A172 (cell line): ENCODE measurements around the gene CAMKV. TPM values are rescaled to one million over a fixed set of nuclear protein-coding genes. Genes with fewer than 3 reads are reported as not detected.
"Not testable (repeated sequence)": the region's sequence is repeated elsewhere in the genome, so short reads cannot be mapped to it uniquely, and the experiment has no call there.

ENCODE experiments used
- DNase-seq: peaks from one replicate; pipeline ENCODE4 v3.0.0-alpha.2; 2015; ENCODE audit warnings: low spot score
- total RNA-seq: library from RNA; depleted of rRNA; stranded (reverse); fragments of >200 nt; shearing (Covaris generic); gene quantifications from 2 replicates; pipeline ENCODE4 v1.2.3, GENCODE V29; 2014; rRNA removed

CAMKV gene
- total RNA-seq, 1 experiment from 2014 or later = not detected

DNA sequence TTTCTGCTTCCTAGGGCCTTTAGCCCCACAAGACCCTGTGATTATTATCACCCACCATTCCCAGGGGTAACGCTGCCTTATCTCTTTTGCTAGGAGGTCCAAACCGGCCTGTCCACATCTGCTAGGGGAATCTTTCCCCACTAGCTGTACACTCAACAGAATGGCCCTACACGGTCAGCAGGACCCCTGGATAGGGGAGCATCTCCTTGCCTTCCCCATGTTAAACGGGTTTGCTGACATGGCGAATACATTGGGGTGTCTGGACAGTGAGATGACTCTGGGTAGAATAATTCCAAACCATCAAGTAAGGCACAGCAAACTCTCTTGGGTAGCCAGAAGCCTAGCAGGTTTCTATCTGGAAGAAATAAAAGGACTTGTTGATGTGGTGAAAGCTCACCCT is 14.0 kb downstream of the CAMKV start:
- no peak for DNase-seq

- no peak for DNase-seq
Measured at GRCh38 chr3:49845694-49846093, 24.0 kb downstream of the CAMKV start.

GRCh38 chr3:49844464-49845183 is 25.1 kb downstream of the CAMKV start:
- DNase-seq = no peak

DNA sequence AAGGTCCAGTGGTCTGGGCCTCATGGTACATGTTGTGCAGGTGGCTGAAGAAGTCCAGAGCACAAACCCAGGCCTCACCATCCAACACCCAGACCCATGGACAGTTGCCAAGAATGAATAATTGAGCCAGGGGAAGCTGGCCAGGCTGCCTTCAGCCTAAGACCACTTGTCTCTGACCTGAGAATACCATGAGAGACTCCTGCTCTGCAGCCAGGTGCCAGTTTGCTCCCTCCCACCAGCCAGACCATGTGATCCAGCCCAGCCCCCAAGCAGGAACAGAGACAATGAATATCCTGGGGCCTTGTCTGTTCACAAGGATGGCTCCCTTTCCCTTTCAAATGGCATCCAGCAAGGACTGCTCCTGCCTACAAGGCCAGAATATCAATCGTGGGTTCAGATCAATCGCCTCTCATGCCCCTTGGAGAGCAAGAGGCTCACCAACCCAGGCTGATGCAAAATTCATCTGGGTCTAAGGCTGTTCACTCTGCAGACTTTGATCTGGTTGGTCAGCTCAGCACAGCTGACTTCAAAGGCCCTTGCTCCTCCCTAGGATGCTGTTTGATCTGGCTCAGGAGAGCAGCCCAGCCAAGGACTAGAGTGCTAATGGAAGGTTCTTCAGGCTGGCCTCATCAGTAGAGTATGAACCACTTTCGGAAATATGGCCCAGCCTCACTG is 26.7 kb downstream of the CAMKV start:
- DNase-seq = no peak

- no peak for DNase-seq
Measured at GRCh38 chr3:49841806-49842205, 27.9 kb downstream of the CAMKV start.

GRCh38 chr3:49841126-49841696 is 28.5 kb downstream of the CAMKV start:
- no peak for DNase-seq

DNA sequence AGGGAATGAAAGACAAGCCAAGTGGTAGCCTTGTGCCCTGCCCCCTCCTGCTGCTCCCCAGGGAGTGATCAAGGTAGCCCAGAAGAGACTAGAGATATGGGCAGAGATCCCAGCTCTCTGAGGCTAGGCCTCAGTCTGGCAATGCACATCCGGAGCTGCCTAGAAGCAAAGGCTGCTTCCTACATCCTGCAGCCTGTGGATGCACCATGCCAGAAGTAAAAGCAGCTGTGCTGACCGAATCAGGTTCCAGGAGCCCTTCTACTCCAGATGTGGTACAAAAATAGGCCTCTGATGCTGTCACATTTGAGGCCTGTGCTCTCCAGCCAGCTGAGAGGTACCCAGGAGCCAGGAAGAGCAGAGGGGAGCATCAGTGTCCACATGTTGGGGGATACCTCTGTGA is 29.3 kb downstream of the CAMKV start:
- no peak for DNase-seq

- peak; percentile 67 for DNase-seq
Measured at GRCh38 chr3:49839193-49839809, 30.4 kb downstream of the CAMKV start.

GRCh38 chr3:49831341-49831740 is 38.4 kb downstream of the CAMKV start:
- DNase-seq = no peak

GRCh38 chr3:49826016-49826415 is 43.7 kb downstream of the CAMKV start:
- no peak for DNase-seq

DNA sequence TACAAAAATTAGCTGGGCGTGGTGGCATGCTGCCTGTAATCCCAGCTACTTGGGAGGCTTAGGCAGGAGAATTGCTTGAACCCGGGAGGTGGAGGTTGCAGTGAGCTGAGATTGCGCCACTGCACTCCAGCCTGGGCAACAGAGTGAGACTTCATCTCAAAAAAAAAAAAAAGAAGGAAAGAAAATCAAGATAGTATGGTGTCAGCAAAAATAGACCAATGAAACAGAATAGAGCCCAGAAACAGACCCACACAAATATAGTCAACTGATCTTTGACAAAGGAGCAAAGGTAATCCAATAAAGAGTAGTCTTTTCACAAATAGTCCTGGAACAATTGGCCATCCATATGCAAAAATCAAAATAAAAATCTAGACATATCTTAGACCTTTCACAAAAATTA is 46.6 kb downstream of the CAMKV start:
- DNase-seq = not testable (repeated sequence)

DNA sequence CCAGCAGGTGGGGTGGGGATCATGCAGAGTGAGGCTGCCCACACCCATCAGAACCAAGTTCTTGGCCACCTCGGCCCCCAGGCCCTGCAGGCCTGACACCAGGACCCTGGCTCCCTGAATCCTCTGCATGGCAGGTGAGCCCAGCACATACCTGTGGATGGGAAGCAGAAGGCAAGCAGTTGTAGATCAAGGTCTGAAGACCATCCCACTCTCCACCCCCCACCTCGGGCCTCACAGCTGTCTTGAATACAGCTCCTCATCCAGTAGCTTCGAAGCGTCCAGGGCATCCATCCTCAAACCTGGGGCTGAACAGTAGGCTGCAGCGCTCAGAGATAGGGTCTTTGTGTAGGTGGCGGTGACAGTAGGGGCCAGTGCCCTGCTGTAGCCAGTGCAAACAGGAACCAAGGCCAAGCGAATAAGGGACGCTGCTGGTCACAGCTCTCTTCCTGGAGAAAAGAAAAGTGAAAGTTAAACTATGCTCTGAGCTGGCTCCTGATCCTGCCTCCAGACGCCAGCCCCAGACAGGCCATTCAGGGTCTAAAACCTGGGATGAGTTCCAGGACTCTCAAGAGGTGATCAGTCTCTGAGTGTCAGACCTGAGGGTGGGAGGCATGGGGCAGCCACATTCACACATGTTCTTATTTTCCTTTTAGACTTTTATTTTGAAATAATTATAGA is 56.1 kb downstream of the CAMKV start, which contains the start of gene UBA7:
TSS of gene UBA7 (minus strand) at position 457 of the 678 bp plus-strand sequence. CDS start at position 291, 166 bp downstream.
- peak; percentile 70 for DNase-seq

DNA sequence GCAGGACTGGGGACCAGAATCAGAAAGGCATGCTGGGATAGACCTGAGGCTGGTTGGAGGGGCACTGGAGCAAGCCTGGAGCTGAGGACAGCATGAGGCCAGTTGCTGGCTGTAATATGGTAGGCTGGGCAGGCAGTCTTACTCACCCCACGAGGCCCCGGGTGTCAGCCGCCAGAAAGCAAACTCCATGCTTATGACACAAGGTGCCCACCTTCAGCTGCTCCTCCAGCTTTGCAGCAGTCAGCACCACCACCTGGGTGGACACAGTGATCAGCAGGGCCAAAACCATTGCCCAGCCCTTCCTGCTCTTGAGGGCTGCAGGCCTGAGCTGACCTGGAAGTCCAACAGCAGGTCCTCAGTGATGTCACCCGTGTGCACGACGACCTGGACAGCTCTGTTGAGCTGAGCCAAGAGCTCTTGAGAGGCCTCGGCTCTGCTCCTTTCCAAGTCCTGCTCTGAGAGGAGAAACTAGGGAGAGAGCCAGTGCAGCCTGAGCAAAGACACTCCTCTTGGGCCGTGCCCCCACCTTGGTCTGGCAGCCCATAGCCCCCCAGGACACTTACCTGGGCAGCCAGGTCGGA is 56.7 kb downstream of the CAMKV start:
- no peak for DNase-seq

Other genes with a start within 250 kb of the CAMKV start
- gene APEH, start 195.6 kb downstream of the CAMKV start, total RNA-seq = 120 and 144 TPM in 2 replicates
- 0.72 and 2.0 TPM in 2 replicates for gene MST1, start 180.4 kb downstream of the CAMKV start, total RNA-seq
- 17.3 and 55.0 TPM in 2 replicates for gene RNF123, start 180.3 kb downstream of the CAMKV start, total RNA-seq
- gene AMIGO3, start 150.2 kb downstream of the CAMKV start, total RNA-seq = 0.41 and 1.0 TPM in 2 replicates
- 25.6 and 27.3 TPM in 2 replicates for gene GMPPB, start 146.0 kb downstream of the CAMKV start, total RNA-seq
- 26.6 and 31.0 TPM in 2 replicates for gene IP6K1, start 83.4 kb downstream of the CAMKV start, total RNA-seq
- not detected in 2 replicates for gene CDHR4, start 70.0 kb downstream of the CAMKV start, total RNA-seq
- 2.8 and 6.4 TPM in 2 replicates for gene INKA1, start 66.6 kb downstream of the CAMKV start, total RNA-seq
- gene UBA7, start 56.0 kb downstream of the CAMKV start, total RNA-seq = 13.1 and 19.7 TPM in 2 replicates
- 12.8 and 16.1 TPM in 2 replicates for gene TRAIP, start 13.3 kb downstream of the CAMKV start, total RNA-seq
- gene MST1R, start 34.0 kb upstream of the CAMKV start, total RNA-seq = 1.1 and 1.9 TPM in 2 replicates
- 11.0 and 12.0 TPM in 2 replicates for gene MON1A, start 59.9 kb upstream of the CAMKV start, total RNA-seq
- 31.8 and 36.6 TPM in 2 replicates for gene RBM6, start 70.2 kb upstream of the CAMKV start, total RNA-seq
- 53.7 and 79.1 TPM in 2 replicates for gene RBM5, start 219.0 kb upstream of the CAMKV start, total RNA-seq